BE2C (cell line): ENCODE results near the gene ZSWIM5.

Source experiments
- DNase-seq: peaks from one replicate; pipeline ENCODE4 v3.0.0-alpha.2; 2020
- H3K27me3 ChIP-seq: fragments of 250-450 bp; sonication (Bioruptor Pico); 2 replicates; pipeline ENCODE4 v1.5.1; 2020; ENCODE audit warnings: mild to moderate bottlenecking
- H3K36me3 ChIP-seq: fragments of 250-450 bp; sonication (Bioruptor Pico); 2 replicates; pipeline ENCODE4 v1.5.1; 2020; ENCODE audit warnings: mild to moderate bottlenecking
- H3K4me1 ChIP-seq: fragments of 250-450 bp; sonication (Bioruptor Pico); 2 replicates; pipeline ENCODE4 v1.5.1; 2020
- H3K4me3 ChIP-seq: 2 replicates; pipeline ENCODE4 v1.5.1; 2011; ENCODE audit warnings: low read depth, low read length
- H3K9me3 ChIP-seq: fragments of 250-450 bp; sonication (Bioruptor Pico); 2 replicates; pipeline ENCODE4 v1.5.1; 2020
- CTCF ChIP-seq: IDR thresholded peaks from 2 replicates; pipeline ENCODE4 v1.5.1; 2012; ENCODE audit warnings: mild to moderate bottlenecking, low read depth, low read length

The ZSWIM5 gene

GRCh38 chr1:45206808-45207623, 611 bp upstream of the ZSWIM5 start:
- Histone ChIP-seq H3K9me3 (no peaks in the 10 kb centered on the region), H3K36me3 (no peaks in the 10 kb centered on the region), H3K4me1 (no peaks in the 10 kb centered on the region), H3K27me3 (peaks cover 34% of the 10 kb centered on the region), H3K4me3 (peak overlapping the region; percentile 40)
- no peak for TF ChIP-seq CTCF
- no peak for DNase-seq

DNA sequence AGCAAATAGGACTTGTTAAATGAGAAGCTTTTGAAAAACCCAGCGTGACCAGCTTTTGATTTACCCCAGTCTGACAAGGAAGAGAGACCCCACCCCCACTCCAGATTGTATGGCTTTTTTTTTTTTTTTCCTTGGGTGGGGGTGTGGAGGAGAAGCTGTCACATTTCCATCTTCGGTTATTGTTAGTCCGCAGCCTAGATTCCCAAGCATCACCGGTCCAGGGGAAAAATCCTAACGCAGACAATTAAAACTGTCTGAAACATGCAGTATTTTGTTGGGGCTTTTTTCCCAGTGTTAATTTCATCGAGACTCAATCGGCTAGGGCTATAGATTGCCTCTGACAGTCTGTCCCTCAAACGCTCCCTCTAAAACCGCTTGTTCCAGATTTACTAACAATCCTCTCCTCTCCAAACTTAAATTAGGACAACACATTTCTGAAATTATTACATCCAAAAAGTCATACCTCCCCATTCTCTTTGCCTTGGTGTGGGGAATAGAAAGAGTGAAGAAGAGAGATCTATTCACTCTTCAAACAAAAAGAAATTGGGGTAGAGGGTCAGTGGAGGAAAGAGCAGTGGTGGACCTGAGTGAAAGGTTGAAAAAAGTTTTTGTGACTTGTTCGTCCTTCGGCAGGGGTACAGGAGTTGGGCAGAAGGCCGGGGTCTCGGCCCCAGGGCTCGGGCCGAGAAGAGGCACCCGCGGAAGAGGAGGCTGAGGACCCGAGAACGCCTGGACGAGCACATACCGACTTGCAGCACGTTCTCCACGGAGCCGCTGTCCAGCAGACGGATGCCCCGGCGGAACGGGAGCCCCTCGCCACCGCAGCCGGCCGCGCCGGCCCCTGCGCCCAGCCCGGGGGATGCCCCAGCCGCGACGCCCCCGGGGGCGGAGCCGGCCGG, 1.1 kb downstream of the ZSWIM5 start:
- H3K4me3 ChIP-seq, result peak overlapping the region; percentile 35
- H3K36me3 ChIP-seq, result no peaks in the 10 kb centered on the region
- H3K4me1 ChIP-seq, result no peaks in the 10 kb centered on the region
- peaks cover 34% of the 10 kb centered on the region for H3K27me3 ChIP-seq
- no peak for TF ChIP-seq CTCF
- H3K9me3 ChIP-seq, result no peaks in the 10 kb centered on the region
- peak; percentile 6 for DNase-seq

DNA sequence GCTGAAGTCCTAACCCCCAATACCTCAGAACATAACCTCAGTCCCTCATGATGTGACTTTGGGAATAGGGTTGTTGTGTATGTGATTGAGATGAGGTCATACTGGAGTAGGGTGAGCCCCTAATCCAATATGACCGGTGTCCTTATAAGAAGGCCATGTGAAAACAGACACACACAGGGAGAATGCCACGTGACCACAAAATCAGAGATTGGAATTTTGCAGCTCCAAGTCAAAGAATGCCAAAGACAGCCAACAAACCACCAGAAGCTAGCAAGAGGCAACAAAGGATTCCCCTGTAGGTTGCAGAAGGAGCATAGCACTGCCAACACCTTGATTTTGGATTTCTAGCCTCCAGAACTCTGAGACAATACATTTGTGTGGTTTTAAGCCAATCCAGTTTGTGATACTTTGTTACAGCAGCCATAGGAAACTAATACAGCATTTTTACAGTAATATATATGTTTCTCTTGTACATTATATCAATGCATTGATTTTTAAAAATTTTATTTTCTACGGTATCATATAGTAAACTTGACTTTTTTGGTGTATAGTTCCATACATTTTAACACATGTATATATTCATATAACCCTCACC, 5.4 kb downstream of the ZSWIM5 start:
- Histone ChIP-seq H3K36me3 (no peaks in the 10 kb centered on the region), H3K4me1 (no peaks in the 10 kb centered on the region), H3K9me3 (no peaks in the 10 kb centered on the region), H3K27me3 (peaks cover 21% of the 10 kb centered on the region), H3K4me3 (no peak overlapping the region)
- no peak for DNase-seq
- TF ChIP-seq CTCF, result no peak

DNA sequence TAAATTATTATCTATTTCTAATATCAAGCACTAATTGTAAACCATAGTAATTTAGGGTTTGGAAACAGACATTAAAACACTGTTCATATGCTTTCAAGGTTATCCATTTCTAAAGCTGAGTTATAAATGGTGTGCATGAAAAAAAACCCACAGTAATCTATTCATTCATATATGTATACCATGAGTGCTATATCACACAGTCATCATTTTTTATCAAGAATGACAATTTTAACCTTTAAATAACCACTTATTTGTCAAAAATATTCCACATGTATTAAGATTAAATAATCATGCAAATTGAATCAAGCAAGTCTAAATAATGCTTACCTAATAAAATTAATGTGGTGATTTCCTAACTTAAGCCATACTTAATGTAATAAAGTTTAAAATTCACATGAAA, 6.0 kb downstream of the ZSWIM5 start:
- Histone ChIP-seq H3K27me3 (peaks cover 16% of the 10 kb centered on the region), H3K9me3 (no peaks in the 10 kb centered on the region), H3K36me3 (no peaks in the 10 kb centered on the region), H3K4me1 (no peaks in the 10 kb centered on the region), H3K4me3 (no peak overlapping the region)
- TF ChIP-seq CTCF, result no peak
- no peak for DNase-seq

DNA sequence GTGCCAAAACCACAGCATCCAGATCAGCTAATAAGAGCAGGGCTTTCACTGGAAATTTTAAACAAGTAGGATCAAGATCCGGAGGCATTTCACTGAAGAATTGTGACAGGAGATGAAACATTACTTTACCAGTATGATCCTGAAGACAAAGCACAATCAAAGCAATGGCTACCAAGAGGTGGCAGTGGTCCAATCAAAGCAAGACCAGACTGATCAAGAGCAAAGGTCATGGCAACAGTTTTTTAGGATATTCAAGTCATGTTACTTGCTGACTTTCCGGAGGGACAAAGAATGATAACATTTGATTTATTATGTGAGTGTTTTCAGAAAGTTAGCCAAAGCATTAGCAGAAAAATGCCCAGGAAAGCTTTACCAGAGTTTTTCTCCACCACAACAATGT, 8.2 kb downstream of the ZSWIM5 start:
- Histone ChIP-seq H3K36me3 (no peaks in the 10 kb centered on the region), H3K9me3 (no peaks in the 10 kb centered on the region), H3K27me3 (no peaks in the 10 kb centered on the region), H3K4me1 (no peaks in the 10 kb centered on the region), H3K4me3 (no peak overlapping the region)
- no peak for TF ChIP-seq CTCF
- DNase-seq, result no peak
